ENCODE data around the gene D2HGDH. TPM values are rescaled to one million over a fixed set of nuclear protein-coding genes. Genes with fewer than 3 reads are reported as not detected.

The D2HGDH gene
- total and polyA plus RNA-seq, 2 of the 8 experiments (the other 6 are each of a cell fraction or from before 2014, with no cell fraction given) = 3.4 to 8.1 TPM

DNA sequence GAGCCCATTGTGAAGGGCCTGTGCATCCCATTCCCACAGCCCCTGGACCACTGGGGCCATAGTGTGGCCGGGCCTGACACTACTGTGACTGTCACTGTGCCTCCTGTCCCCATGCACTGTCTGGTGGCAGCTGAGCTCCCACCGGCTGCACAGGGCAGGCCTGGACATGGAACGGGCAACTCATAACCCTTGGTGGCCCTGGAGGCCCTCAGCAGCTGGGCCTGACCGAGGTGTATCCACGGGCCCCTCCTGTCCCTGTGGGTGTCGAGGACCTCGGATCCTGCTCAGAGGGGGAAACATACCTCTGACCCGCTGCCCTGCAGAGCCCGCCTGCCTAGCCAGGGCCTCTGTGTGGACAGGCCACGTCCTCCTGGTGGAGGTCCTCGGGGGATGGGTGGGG is 34.4 kb downstream of the D2HGDH start (continued):
- TF ChIP-seq, protein P1, sequence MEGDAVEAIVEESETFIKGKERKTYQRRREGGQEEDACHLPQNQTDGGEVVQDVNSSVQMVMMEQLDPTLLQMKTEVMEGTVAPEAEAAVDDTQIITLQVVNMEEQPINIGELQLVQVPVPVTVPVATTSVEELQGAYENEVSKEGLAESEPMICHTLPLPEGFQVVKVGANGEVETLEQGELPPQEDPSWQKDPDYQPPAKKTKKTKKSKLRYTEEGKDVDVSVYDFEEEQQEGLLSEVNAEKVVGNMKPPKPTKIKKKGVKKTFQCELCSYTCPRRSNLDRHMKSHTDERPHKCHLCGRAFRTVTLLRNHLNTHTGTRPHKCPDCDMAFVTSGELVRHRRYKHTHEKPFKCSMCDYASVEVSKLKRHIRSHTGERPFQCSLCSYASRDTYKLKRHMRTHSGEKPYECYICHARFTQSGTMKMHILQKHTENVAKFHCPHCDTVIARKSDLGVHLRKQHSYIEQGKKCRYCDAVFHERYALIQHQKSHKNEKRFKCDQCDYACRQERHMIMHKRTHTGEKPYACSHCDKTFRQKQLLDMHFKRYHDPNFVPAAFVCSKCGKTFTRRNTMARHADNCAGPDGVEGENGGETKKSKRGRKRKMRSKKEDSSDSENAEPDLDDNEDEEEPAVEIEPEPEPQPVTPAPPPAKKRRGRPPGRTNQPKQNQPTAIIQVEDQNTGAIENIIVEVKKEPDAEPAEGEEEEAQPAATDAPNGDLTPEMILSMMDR (IDR thresholded peaks at IDR 0.05; ENCODE audit: control extremely low read depth in 1 of 3, insufficient read depth in 1 of 3, low read depth in 1 of 3, low read length in 3 of 3) = no peak
- TF ChIP-seq SP2 (IDR thresholded peaks at IDR 0.05; ENCODE audit: low read length) (no peak), CHD1 (IDR thresholded peaks at IDR 0.05; ENCODE audit: low read depth, low read length) (no peak), ASH2L (IDR thresholded peaks at IDR 0.05; ENCODE audit: low read length) (no peak)
- TF ChIP-seq, protein P2, sequence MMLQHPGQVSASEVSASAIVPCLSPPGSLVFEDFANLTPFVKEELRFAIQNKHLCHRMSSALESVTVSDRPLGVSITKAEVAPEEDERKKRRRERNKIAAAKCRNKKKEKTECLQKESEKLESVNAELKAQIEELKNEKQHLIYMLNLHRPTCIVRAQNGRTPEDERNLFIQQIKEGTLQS (IDR thresholded peaks at IDR 0.05; ENCODE audit: insufficient read depth, low read depth, low read length) = no peak
